Stimulated activated CD4-positive, alpha-beta T cell treated with anti-CD3 and anti-CD28 coated beads, Interleukin-2, amount 100 ng/mL, for 24 hours (primary cell): ENCODE measurements around the gene PTPRG.

Source experiments
- DNase-seq, 2 donors: peaks; one replicate each; pipeline ENCODE4 v3.0.0-alpha.2; 2020

Gene PTPRG

GRCh38 chr3:61871644-61872043 lies 310.3 kb downstream of the PTPRG start:
- DNase-seq, result no peak

- no peak for DNase-seq
Observed at GRCh38 chr3:61872077-61872706, 310.8 kb downstream of the PTPRG start.

- no peak for DNase-seq
Observed at GRCh38 chr3:61875046-61875844, 313.9 kb downstream of the PTPRG start.

- no peak for DNase-seq
Observed at GRCh38 chr3:61875976-61876671, 314.8 kb downstream of the PTPRG start.

- no peak for DNase-seq
Observed at GRCh38 chr3:61876797-61877196, 315.4 kb downstream of the PTPRG start.

- no peak for DNase-seq
Observed at GRCh38 chr3:61877359-61878138, 316.2 kb downstream of the PTPRG start.

GRCh38 chr3:61882253-61882652 lies 320.9 kb downstream of the PTPRG start:
- DNase-seq, result no peak

GRCh38 chr3:61884794-61885193 lies 323.4 kb downstream of the PTPRG start:
- DNase-seq, result no peak

- DNase-seq, result no peak
Observed at GRCh38 chr3:61885414-61885813, 324.0 kb downstream of the PTPRG start.

- no peak for DNase-seq
Observed at GRCh38 chr3:61887206-61887605, 325.8 kb downstream of the PTPRG start.

- DNase-seq, result no peak
Observed at GRCh38 chr3:61889259-61889658, 327.9 kb downstream of the PTPRG start.

- no peak for DNase-seq
Observed at GRCh38 chr3:61890167-61890566, 328.8 kb downstream of the PTPRG start.

- no peak for DNase-seq
Observed at GRCh38 chr3:61890586-61890985, 329.2 kb downstream of the PTPRG start.

- DNase-seq, result no peak
Observed at GRCh38 chr3:61892891-61893290, 331.5 kb downstream of the PTPRG start.

- no peak for DNase-seq
Observed at GRCh38 chr3:61893840-61894566, 332.6 kb downstream of the PTPRG start.

- peak; percentile 26 to 50 for DNase-seq
Observed at GRCh38 chr3:61894988-61895935, 333.9 kb downstream of the PTPRG start.

GRCh38 chr3:61896251-61896650 lies 334.9 kb downstream of the PTPRG start:
- no peak for DNase-seq

- no peak for DNase-seq
Observed at GRCh38 chr3:61897848-61898247, 336.5 kb downstream of the PTPRG start.

- no peak for DNase-seq
Observed at GRCh38 chr3:61899700-61900462, 338.5 kb downstream of the PTPRG start.

- DNase-seq, result no peak
Observed at GRCh38 chr3:61901496-61901895, 340.1 kb downstream of the PTPRG start.
